ENCODE measurements around the gene PTGER2.

PTGER2 gene

GRCh38 chr14:52355526-52355925 lies 41.4 kb downstream of the PTGER2 start:
- TF ChIP-seq CTCF (IDR thresholded peaks at IDR 0.05; ENCODE audit: low read depth, low read length) = no peak
- in situ Hi-C loops (cut with HindIII; ENCODE audit: low sequenced_read_pairs) = no loop called here
- no peak for DNase-seq (ENCODE audit: low read depth, low spot score)
- no peak overlapping the region for H3K4me3 ChIP-seq (ENCODE audit: low read depth, low read length)

- in situ Hi-C loops (cut with HindIII; ENCODE audit: low sequenced_read_pairs) = no loop called here
- H3K4me3 ChIP-seq (ENCODE audit: low read depth, low read length) = no peak overlapping the region
- no peak for DNase-seq (ENCODE audit: low read depth, low spot score)
- TF ChIP-seq CTCF (IDR thresholded peaks at IDR 0.05; ENCODE audit: low read depth, low read length) = no peak
Observed at GRCh38 chr14:52356025-52356424, 41.9 kb downstream of the PTGER2 start.

- H3K4me3 ChIP-seq (ENCODE audit: low read depth, low read length) = no peak overlapping the region
- no peak for TF ChIP-seq CTCF (IDR thresholded peaks at IDR 0.05; ENCODE audit: low read depth, low read length)
- no peak for DNase-seq (ENCODE audit: low read depth, low spot score)
- in situ Hi-C loops (cut with HindIII; ENCODE audit: low sequenced_read_pairs) = no loop called here
Observed at GRCh38 chr14:52360831-52361230, 46.7 kb downstream of the PTGER2 start.

GRCh38 chr14:52363041-52363704 lies 49.1 kb downstream of the PTGER2 start:
- no peak overlapping the region for H3K4me3 ChIP-seq (ENCODE audit: low read depth, low read length)
- no peak for DNase-seq (ENCODE audit: low read depth, low spot score)
- in situ Hi-C loops (cut with HindIII; ENCODE audit: low sequenced_read_pairs) = no loop called here
- TF ChIP-seq CTCF (IDR thresholded peaks at IDR 0.05; ENCODE audit: low read depth, low read length) = no peak

GRCh38 chr14:52363961-52364360 lies 49.8 kb downstream of the PTGER2 start:
- no peak for TF ChIP-seq CTCF (IDR thresholded peaks at IDR 0.05; ENCODE audit: low read depth, low read length)
- no peak for DNase-seq (ENCODE audit: low read depth, low spot score)
- in situ Hi-C loops (cut with HindIII; ENCODE audit: low sequenced_read_pairs) = no loop called here
- H3K4me3 ChIP-seq (ENCODE audit: low read depth, low read length) = no peak overlapping the region

- in situ Hi-C loops (cut with HindIII; ENCODE audit: low sequenced_read_pairs) = no loop called here
- peak; percentile 64 for DNase-seq (ENCODE audit: low read depth, low spot score)
- no peak overlapping the region for H3K4me3 ChIP-seq (ENCODE audit: low read depth, low read length)
- TF ChIP-seq CTCF (IDR thresholded peaks at IDR 0.05; ENCODE audit: low read depth, low read length) = no peak
Observed at GRCh38 chr14:52365071-52365470, 51.0 kb downstream of the PTGER2 start.
